Prostate gland (tissue), 2 donors: ENCODE results near the gene AARS2. TPM values are rescaled to one million over a fixed set of nuclear protein-coding genes. Genes with fewer than 3 reads are reported as not detected.
"Not testable (repeated sequence)": the region's sequence is repeated elsewhere in the genome, so short reads cannot be mapped to it uniquely, and the experiment has no call there.

Source experiments
- DNase-seq: peaks from one replicate; pipeline ENCODE4 v3.0.0-alpha.2; 2019; ENCODE audit warnings: low spot score
- H3K27ac ChIP-seq, 2 donors: fragments of 200-600 bp; sonication (generic); 2 replicates each; pipeline ENCODE4 v1.5.1; 2017 to 2019
- H3K27me3 ChIP-seq: fragments of 200-600 bp; sonication (generic); replicated peaks from 2 replicates; pipeline ENCODE4 v1.5.1; 2019; ENCODE audit not compliant: insufficient read depth
- H3K36me3 ChIP-seq, 2 donors: fragments of 200-600 bp; sonication (generic); 1 replicate in 1 of 2; 2 replicates in 1 of 2; pipeline versions ENCODE4 v1.5.1 to v1.8.1; 2017 to 2019
- H3K4me1 ChIP-seq: fragments of 200-600 bp; sonication (generic); replicated peaks from 2 replicates; pipeline ENCODE4 v1.5.1; 2019
- H3K4me3 ChIP-seq, 2 donors: fragments of 200-600 bp; sonication (generic); 2 replicates each; pipeline ENCODE4 v1.5.1; 2017 to 2019
- H3K9me3 ChIP-seq: fragments of 200-600 bp; sonication (generic); 2 replicates; pipeline ENCODE4 v1.5.1; 2017
- CTCF ChIP-seq, 4 experiments: fragments of 200-600 bp in 2 of 4; fragments of 450-650 bp in 2 of 4; sonication (generic) in 2 of 4; IDR thresholded peaks; 1 replicate in 3 of 4; 2 replicates in 1 of 4; pipeline ENCODE4 v1.5.1; 2016 to 2019; ENCODE audit warnings: antibody characterized with exemption in 4 of 4, mild to moderate bottlenecking in 2 of 4, moderate library complexity in 2 of 4
- POLR2A ChIP-seq: fragments of 450-650 bp; IDR thresholded peaks from one replicate; pipeline ENCODE4 v1.6.1; 2016; ENCODE audit warnings: antibody characterized with exemption, mild to moderate bottlenecking
- POLR2AphosphoS5 ChIP-seq: sonication (generic); formaldehyde crosslinking; IDR thresholded peaks from one replicate; pipeline ENCODE4 v1.6.1; 2017; ENCODE audit warnings: antibody characterized with exemption
- WGBS: methylation state at CpG from one replicate; pipeline ENCODE4 v1.1.5; 2018; 5-methylcytosine and 5-hydroxymethylcytosine counted together
- intact Hi-C: fragments of 100-400 bp; cut with DNase I; formaldehyde crosslinking; loops from one replicate; pipeline ENCODE4 v1.14.2; 2022
- total RNA-seq, 2 donors: library from RNA; depleted of rRNA; stranded (reverse); fragments of >200 nt; gene quantifications; one replicate each; pipeline ENCODE4 v1.1.0, GENCODE V29; 2016

AARS2 gene
- total RNA-seq, 2 donors from 2014 or later: 17.4 to 19.4 TPM

- DNase-seq: no peak
- 58% methylated on average over 7 of the region's 7 CpGs for WGBS
- no peak for TF ChIP-seq POLR2A
- TF ChIP-seq POLR2AphosphoS5: no peak
- TF ChIP-seq CTCF (IDR thresholded peaks at IDR 0.05): no peak
- Histone ChIP-seq H3K4me1 (no peaks in the 10 kb centered on the region), H3K27ac (no peak overlapping the region), H3K27me3 (no peaks in the 10 kb centered on the region), H3K9me3 (no peaks in the 10 kb centered on the region), H3K36me3 (no peaks in the 10 kb centered on the region), H3K4me3 (no peak overlapping the region)
- intact Hi-C loops: loop anchor here (10.0 kb wide), 1 partner anchor 158 kb away; no protein-coding TSS in a partner anchor
These were observed 19.4 kb upstream of the AARS2 start for GRCh38 chr6:44332585-44332984.

- WGBS: 70% methylated on average over 5 of the region's 5 CpGs
These were observed 16.7 kb upstream of the AARS2 start for GRCh38 chr6:44329858-44330257.

GRCh38 chr6:44328203-44328602 is 15.1 kb upstream of the AARS2 start:
- 34% methylated on average over 7 of the region's 9 CpGs for WGBS
- H3K9me3 ChIP-seq, H3K36me3 ChIP-seq, DNase-seq, intact Hi-C loops, H3K4me3 ChIP-seq, H3K4me1 ChIP-seq, H3K27ac ChIP-seq, H3K27me3 ChIP-seq: not testable (repeated sequence)

More at GRCh38 chr6:44329858-44330257, 16.7 kb upstream of the AARS2 start:
- Histone ChIP-seq H3K27me3 (no peaks in the 10 kb centered on the region), H3K27ac (no peak overlapping the region), H3K4me3 (no peak overlapping the region), H3K9me3 (no peaks in the 10 kb centered on the region), H3K36me3 (no peaks in the 10 kb centered on the region), H3K4me1 (no peaks in the 10 kb centered on the region)
- DNase-seq: no peak
- no peak for TF ChIP-seq POLR2A
- no peak for TF ChIP-seq POLR2AphosphoS5
- no peak for TF ChIP-seq CTCF (IDR thresholded peaks at IDR 0.05)
- intact Hi-C loops: loop anchor here (10.0 kb wide), 1 partner anchor 155 kb away; no protein-coding TSS in a partner anchor

- H3K27ac ChIP-seq: no peak overlapping the region
- H3K9me3 ChIP-seq: no peaks in the 10 kb centered on the region
- H3K4me1 ChIP-seq: no peaks in the 10 kb centered on the region
- no peak for DNase-seq
- H3K36me3 ChIP-seq: no peaks in the 10 kb centered on the region
- no peak for TF ChIP-seq POLR2AphosphoS5
- no peak for TF ChIP-seq POLR2A
- no peak for TF ChIP-seq CTCF (IDR thresholded peaks at IDR 0.05)
- WGBS: 80% methylated on average over 2 of the region's 2 CpGs
- H3K27me3 ChIP-seq: no peaks in the 10 kb centered on the region
- no peak overlapping the region for H3K4me3 ChIP-seq
- intact Hi-C loops: no loop called here
These were observed 14.6 kb upstream of the AARS2 start for GRCh38 chr6:44327760-44328159.

GRCh38 chr6:44327096-44327495 is 13.9 kb upstream of the AARS2 start:
- no peak overlapping the region for H3K27ac ChIP-seq
- H3K36me3 ChIP-seq: no peaks in the 10 kb centered on the region
- intact Hi-C loops: no loop called here

More at GRCh38 chr6:44327096-44327495, 13.9 kb upstream of the AARS2 start:
- H3K27me3 ChIP-seq: no peaks in the 10 kb centered on the region
- H3K4me3 ChIP-seq: no peak overlapping the region
- no peaks in the 10 kb centered on the region for H3K9me3 ChIP-seq
- TF ChIP-seq POLR2AphosphoS5 (no peak), POLR2A (no peak), CTCF (IDR thresholded peaks at IDR 0.05) (no peak)
- no peak for DNase-seq
- no peaks in the 10 kb centered on the region for H3K4me1 ChIP-seq
